Liver (tissue), 9 donors: ENCODE results near the gene TRIM72. TPM values are rescaled to one million over a fixed set of nuclear protein-coding genes. Genes with fewer than 3 reads are reported as not detected.

Source experiments
- DNase-seq: peaks from one replicate; pipeline ENCODE4 v3.0.0-alpha.2; 2017; ENCODE audit warnings: low spot score
- H3K27ac ChIP-seq, 2 donors: one replicate each; pipeline ENCODE4 v1.7.0; 2013; ENCODE audit warnings: inconsistent platforms in 2 of 2, low read length in 2 of 2, control low read depth in 1 of 2, low read depth in 1 of 2, mild to moderate bottlenecking in 1 of 2
- H3K27me3 ChIP-seq, 4 donors: one replicate each; pipeline versions ENCODE4 v1.6.1 to v1.7.0; 2013; ENCODE audit warnings: low read length in 3 of 4, inconsistent platforms in 1 of 4, mild to moderate bottlenecking in 1 of 4, moderate library complexity in 1 of 4; ENCODE audit not compliant: control insufficient read depth in 4 of 4, insufficient read depth in 4 of 4
- H3K36me3 ChIP-seq, 4 donors: one replicate each; pipeline versions ENCODE4 v1.6.1 to v1.7.0; 2013; ENCODE audit warnings: low read length in 3 of 4, mild to moderate bottlenecking in 3 of 4, low read depth in 1 of 4, moderate library complexity in 1 of 4; ENCODE audit not compliant: control insufficient read depth in 4 of 4, insufficient read depth in 3 of 4
- H3K4me1 ChIP-seq, 4 donors: one replicate each; pipeline versions ENCODE4 v1.6.1 to v1.7.0; 2013; ENCODE audit warnings: low read length in 3 of 4, mild to moderate bottlenecking in 3 of 4, moderate library complexity in 1 of 4; ENCODE audit not compliant: control insufficient read depth in 4 of 4, insufficient read depth in 4 of 4
- H3K4me3 ChIP-seq, 3 donors: one replicate each; pipeline versions ENCODE4 v1.6.1 to v1.7.0; 2013; ENCODE audit warnings: low read length in 3 of 3, control low read depth in 1 of 3, low read depth in 1 of 3, mild to moderate bottlenecking in 1 of 3
- H3K9ac ChIP-seq, 2 donors: one replicate each; pipeline ENCODE4 v1.7.0; 2013; ENCODE audit warnings: low read length in 2 of 2, mild to moderate bottlenecking in 2 of 2, moderate library complexity in 2 of 2, control low read depth in 1 of 2, low read depth in 1 of 2
- H3K9me3 ChIP-seq, 4 donors: one replicate each; pipeline versions ENCODE4 v1.6.1 to v1.7.0; 2013; ENCODE audit warnings: low read length in 3 of 4; ENCODE audit not compliant: control insufficient read depth in 4 of 4
- EGR1 ChIP-seq, 2 donors: IDR thresholded peaks; 2 replicates each; pipeline ENCODE4 v1.6.1; 2016 to 2018; ENCODE audit warnings: antibody characterized with exemption in 2 of 2, low read depth in 2 of 2
- FOXA1 ChIP-seq: IDR thresholded peaks from 2 replicates; pipeline ENCODE4 v1.6.1; 2016; ENCODE audit warnings: antibody characterized with exemption
- FOXA2 ChIP-seq: IDR thresholded peaks from 2 replicates; pipeline ENCODE4 v1.6.1; 2016; ENCODE audit warnings: antibody characterized with exemption
- GABPA ChIP-seq, 2 donors: IDR thresholded peaks in 1 of 2; conservative IDR thresholded peaks in 1 of 2; 2 replicates each; pipeline ENCODE4 v1.6.1; 2016; ENCODE audit warnings: antibody characterized with exemption in 2 of 2, mild to moderate bottlenecking in 1 of 2, moderate library complexity in 1 of 2
- HNF4G ChIP-seq: IDR thresholded peaks from 2 replicates; pipeline ENCODE4 v1.6.1; 2016; ENCODE audit warnings: antibody characterized with exemption
- JUND ChIP-seq, 2 donors: IDR thresholded peaks; 2 replicates each; pipeline ENCODE4 v1.6.1; 2016; ENCODE audit warnings: antibody characterized with exemption in 2 of 2
- RAD21 ChIP-seq, 2 donors: IDR thresholded peaks; 2 replicates each; pipeline ENCODE4 v1.6.1; 2016; ENCODE audit warnings: antibody characterized with exemption in 2 of 2, mild to moderate bottlenecking in 2 of 2
- TAF1 ChIP-seq: conservative IDR thresholded peaks from 2 replicates; pipeline ENCODE4 v1.6.1; 2016; ENCODE audit warnings: antibody characterized with exemption, mild to moderate bottlenecking
- WGBS: extraction: QIAGEN DNeasy Blood & Tissue Kit; methylation state at CpG from one replicate; pipeline ENCODE4 v1.1.7; 2013; 5-methylcytosine and 5-hydroxymethylcytosine counted together
- polyA plus RNA-seq, 2 donors: library from polyadenylated mRNA; stranded (reverse) in 1 of 2; unstranded in 1 of 2; fragments of 200-250 nt in 1 of 2; fragments of >200 nt in 1 of 2; fragmentation: Nextera tagmentation in 1 of 2; extraction: Ambion mirVana in 1 of 2; gene quantifications; one replicate each; pipeline versions ENCODE4 v1.2.1 to v1.2.3, GENCODE V29; 2013 to 2015
- total RNA-seq, 2 donors: library from RNA; depleted of rRNA; stranded (reverse); fragments of >200 nt; gene quantifications; one replicate each; pipeline ENCODE4 v1.2.3, GENCODE V29; 2014
- TF ChIP-seq, protein P1 (sequence below): IDR thresholded peaks from 2 replicates; pipeline ENCODE4 v1.6.1; 2016; ENCODE audit warnings: antibody characterized with exemption
- TF ChIP-seq, protein P2 (sequence below): fragments of 150-350 bp; IDR thresholded peaks from 2 replicates; pipeline ENCODE4 v1.5.1; 2017; ENCODE audit warnings: improper control_type of control experiment, low read depth, low read length; ENCODE audit not compliant: missing input control
- TF ChIP-seq, protein P3 (sequence below): IDR thresholded peaks from 2 replicates; pipeline ENCODE4 v1.6.1; 2016; ENCODE audit warnings: antibody characterized with exemption
- TF ChIP-seq, protein P4 (sequence below): IDR thresholded peaks from 2 replicates; pipeline ENCODE4 v1.6.1; 2016; ENCODE audit warnings: antibody characterized with exemption
- donor health status: healthy.
- donor health status: healthy.
- donor health status: healthy.
- donor health status: healthy.
- donor health status: healthy.

The TRIM72 gene
- total and polyA plus RNA-seq, 4 donors = under 0.01 to 0.10 (median 0.02) TPM; not detected in 1

DNA sequence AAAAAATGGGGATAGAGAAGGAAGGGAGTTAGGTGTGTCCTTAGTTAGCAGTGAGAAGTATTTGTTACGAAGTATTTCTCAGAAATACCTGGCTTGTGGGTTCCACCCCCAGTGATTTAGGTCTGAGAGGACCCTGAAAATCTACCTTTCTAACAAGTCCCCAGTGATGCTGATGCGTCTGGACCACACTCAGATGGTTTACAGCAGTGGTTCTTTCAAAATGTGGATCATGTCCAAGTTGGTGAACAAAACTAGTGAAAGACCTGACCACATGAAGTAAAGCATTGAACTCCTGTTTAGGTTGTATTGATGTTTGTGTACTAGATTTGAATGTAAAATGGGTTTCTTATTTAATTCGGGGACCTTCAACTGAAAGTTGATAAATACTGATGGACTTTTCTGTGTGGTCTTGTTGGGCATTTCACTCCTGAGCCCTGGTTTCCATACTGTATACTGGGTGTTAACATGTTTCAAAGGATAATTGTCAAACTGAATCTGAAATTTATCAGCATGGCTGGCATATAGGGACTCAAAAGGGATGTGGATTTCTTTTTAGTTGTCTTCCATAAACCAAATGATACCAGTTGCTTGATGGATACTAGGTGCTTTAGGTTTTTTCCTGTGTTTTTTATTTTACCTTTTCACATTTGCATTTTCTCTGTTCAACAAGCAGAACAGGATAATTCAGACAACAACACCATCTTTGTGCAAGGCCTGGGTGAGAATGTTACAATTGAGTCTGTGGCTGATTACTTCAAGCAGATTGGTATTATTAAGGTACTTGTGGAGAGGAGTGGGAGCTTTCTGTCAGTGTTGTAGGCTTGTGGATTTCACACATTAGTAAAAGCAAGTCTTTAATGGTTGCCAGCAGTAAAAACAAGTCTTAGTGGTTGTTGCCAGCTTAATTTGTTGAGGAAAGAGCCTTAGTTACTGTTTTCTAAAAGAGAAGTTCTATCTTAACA is 25.2 kb upstream of the TRIM72 start:
- no peak overlapping the region for H3K27ac ChIP-seq
- WGBS = 91% methylated on average over 3 of the region's 3 CpGs
- H3K9ac ChIP-seq = no peak overlapping the region
- H3K36me3 ChIP-seq = peaks cover 23 to 95% (median 85%) of the 10 kb centered on the region in 4 donors
- TF ChIP-seq EGR1 (IDR thresholded peaks at IDR 0.05; ENCODE audit: low read depth in 2 of 2) (no peak), TAF1 (no peak), FOXA1 (no peak), FOXA2 (no peak), RAD21 (IDR thresholded peaks at IDR 0.05) (no peak), JUND (IDR thresholded peaks at IDR 0.05) (no peak), HNF4G (no peak)
- TF ChIP-seq, protein P1, sequence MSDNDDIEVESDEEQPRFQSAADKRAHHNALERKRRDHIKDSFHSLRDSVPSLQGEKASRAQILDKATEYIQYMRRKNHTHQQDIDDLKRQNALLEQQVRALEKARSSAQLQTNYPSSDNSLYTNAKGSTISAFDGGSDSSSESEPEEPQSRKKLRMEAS = no peak
- TF ChIP-seq, protein P2, sequence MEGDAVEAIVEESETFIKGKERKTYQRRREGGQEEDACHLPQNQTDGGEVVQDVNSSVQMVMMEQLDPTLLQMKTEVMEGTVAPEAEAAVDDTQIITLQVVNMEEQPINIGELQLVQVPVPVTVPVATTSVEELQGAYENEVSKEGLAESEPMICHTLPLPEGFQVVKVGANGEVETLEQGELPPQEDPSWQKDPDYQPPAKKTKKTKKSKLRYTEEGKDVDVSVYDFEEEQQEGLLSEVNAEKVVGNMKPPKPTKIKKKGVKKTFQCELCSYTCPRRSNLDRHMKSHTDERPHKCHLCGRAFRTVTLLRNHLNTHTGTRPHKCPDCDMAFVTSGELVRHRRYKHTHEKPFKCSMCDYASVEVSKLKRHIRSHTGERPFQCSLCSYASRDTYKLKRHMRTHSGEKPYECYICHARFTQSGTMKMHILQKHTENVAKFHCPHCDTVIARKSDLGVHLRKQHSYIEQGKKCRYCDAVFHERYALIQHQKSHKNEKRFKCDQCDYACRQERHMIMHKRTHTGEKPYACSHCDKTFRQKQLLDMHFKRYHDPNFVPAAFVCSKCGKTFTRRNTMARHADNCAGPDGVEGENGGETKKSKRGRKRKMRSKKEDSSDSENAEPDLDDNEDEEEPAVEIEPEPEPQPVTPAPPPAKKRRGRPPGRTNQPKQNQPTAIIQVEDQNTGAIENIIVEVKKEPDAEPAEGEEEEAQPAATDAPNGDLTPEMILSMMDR = no peak
- TF ChIP-seq, protein P3, sequence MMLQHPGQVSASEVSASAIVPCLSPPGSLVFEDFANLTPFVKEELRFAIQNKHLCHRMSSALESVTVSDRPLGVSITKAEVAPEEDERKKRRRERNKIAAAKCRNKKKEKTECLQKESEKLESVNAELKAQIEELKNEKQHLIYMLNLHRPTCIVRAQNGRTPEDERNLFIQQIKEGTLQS = no peak
- TF ChIP-seq, protein P4, sequence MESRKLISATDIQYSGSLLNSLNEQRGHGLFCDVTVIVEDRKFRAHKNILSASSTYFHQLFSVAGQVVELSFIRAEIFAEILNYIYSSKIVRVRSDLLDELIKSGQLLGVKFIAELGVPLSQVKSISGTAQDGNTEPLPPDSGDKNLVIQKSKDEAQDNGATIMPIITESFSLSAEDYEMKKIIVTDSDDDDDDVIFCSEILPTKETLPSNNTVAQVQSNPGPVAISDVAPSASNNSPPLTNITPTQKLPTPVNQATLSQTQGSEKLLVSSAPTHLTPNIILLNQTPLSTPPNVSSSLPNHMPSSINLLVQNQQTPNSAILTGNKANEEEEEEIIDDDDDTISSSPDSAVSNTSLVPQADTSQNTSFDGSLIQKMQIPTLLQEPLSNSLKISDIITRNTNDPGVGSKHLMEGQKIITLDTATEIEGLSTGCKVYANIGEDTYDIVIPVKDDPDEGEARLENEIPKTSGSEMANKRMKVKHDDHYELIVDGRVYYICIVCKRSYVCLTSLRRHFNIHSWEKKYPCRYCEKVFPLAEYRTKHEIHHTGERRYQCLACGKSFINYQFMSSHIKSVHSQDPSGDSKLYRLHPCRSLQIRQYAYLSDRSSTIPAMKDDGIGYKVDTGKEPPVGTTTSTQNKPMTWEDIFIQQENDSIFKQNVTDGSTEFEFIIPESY = no peak
- peaks cover 0 to 4% (median 0%) of the 10 kb centered on the region in 4 donors for H3K4me1 ChIP-seq
- no peaks in the 10 kb centered on the region for H3K27me3 ChIP-seq
- H3K9me3 ChIP-seq = no peaks in the 10 kb centered on the region
- DNase-seq = no peak
- H3K4me3 ChIP-seq = no peak overlapping the region

DNA sequence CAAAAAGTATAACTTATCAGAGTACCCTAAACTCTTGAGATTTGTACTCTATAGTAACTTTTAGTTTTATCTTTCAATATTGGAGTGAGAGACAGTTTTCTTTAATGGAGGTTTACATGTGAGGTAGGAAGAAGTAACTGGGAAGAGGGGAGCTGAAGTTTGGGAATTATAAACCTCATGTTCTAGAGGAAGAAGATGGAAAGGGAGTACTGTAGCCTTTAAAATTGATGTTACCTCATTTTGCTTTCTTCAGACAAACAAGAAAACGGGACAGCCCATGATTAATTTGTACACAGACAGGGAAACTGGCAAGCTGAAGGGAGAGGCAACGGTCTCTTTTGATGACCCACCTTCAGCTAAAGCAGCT is 24.5 kb upstream of the TRIM72 start:
- peaks cover 0 to 3% (median 0%) of the 10 kb centered on the region in 4 donors for H3K4me1 ChIP-seq

More for the DNA sequence above, 24.5 kb upstream of the TRIM72 start:
- 92% methylated on average over 2 of the region's 2 CpGs for WGBS
- Histone ChIP-seq H3K4me3 (no peak overlapping the region), H3K27ac (no peak overlapping the region), H3K9me3 (no peaks in the 10 kb centered on the region), H3K9ac (no peak overlapping the region), H3K36me3 (peaks cover 24 to 95% (median 81%) of the 10 kb centered on the region in 4 donors), H3K27me3 (no peaks in the 10 kb centered on the region)
- DNase-seq = no peak
- TF ChIP-seq FOXA1 (no peak), RAD21 (IDR thresholded peaks at IDR 0.05) (no peak), GABPA (IDR thresholded peaks at IDR 0.05 in 1 of 2, conservative IDR thresholded peaks at IDR 0.05 in 1 of 2) (no peak), TAF1 (no peak)
- TF ChIP-seq, protein P4 = no peak
- TF ChIP-seq, protein P3 = no peak
